Measurements from ENCODE around the gene CIZ1. TPM values are rescaled to one million over a fixed set of nuclear protein-coding genes. Genes with fewer than 3 reads are reported as not detected.
A peak's percentile ranks its signal among the peaks of the same experiment; 100 is the strongest.

The CIZ1 gene
- total and polyA plus RNA-seq, 4 donors = 36.6 to 83.7 (median 50.5) TPM

DNA sequence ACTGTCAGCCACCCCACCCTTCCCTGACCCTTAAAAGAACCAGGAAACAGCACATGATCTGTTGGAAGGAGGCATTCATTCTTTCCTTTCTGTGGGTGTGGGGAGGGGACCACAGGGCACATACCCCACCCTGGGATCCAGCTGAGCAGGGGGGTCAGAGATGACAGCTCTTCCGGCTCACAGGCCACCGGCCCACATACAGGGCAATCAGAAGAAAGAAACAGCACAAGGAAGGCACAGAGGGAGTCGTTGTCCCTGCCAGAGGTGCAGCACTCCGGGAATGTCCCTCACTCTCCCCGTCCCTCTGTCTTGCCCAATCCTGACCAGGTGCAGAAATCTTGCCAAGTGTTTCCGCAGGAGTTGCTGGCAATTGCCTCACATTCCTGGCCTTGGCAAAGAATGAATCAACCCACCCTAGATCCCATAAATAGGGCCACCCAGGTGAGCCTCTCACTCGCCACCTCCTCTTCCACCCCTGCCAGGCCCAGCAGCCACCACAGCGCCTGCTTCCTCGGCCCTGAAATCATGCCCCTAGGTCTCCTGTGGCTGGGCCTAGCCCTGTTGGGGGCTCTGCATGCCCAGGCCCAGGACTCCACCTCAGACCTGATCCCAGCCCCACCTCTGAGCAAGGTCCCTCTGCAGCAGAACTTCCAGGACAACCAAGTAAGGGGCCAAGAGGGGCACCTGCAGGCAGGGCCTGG lies 42.2 kb downstream of the CIZ1 start, which contains the start of gene LCN2:
LCN2 (plus strand) TSS at position 453 of the 701 bp plus-strand sequence; CDS start at position 526, 73 bp downstream.
- DNase-seq = peak in 2 of 3 donors; percentile 17 to 57

DNA sequence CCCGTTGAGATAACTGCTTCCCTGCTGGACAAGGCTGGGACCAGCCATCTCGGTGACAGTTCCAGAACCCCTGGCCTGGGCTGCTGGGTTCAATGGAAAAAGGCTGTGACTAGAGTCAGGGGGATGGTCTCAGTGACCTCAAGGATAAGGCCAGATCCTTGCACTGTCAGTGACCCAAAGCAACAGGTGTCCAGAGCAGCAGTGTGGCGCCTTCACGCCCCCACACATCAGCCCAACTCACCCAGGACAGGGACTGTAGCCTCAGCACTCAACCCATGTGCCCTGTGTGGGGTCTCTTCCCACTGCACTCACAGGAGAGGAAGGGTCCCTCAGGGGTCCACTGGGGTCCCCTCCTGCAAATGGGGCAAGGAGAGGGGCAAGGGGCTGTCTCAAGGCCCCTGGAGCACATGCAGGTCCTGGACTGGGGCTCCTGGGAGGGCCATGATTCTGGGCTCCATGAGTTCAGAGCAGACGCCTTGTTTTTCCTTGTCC lies 42.8 kb downstream of the CIZ1 start:
- H3K36me3 ChIP-seq (ENCODE audit: control insufficient read depth in 4 of 4, insufficient read depth in 4 of 4, low read length in 4 of 4) = no peaks in the 10 kb centered on the region
- no peak for ATAC-seq (ENCODE audit: insufficient read depth, low FRiP score)
- H3K4me1 ChIP-seq (ENCODE audit: control insufficient read depth in 5 of 5, insufficient read depth in 5 of 5, low read length in 5 of 5) = peaks cover 0 to 29% (median 7%) of the 10 kb centered on the region in 5 donors
- TF ChIP-seq, protein P1, sequence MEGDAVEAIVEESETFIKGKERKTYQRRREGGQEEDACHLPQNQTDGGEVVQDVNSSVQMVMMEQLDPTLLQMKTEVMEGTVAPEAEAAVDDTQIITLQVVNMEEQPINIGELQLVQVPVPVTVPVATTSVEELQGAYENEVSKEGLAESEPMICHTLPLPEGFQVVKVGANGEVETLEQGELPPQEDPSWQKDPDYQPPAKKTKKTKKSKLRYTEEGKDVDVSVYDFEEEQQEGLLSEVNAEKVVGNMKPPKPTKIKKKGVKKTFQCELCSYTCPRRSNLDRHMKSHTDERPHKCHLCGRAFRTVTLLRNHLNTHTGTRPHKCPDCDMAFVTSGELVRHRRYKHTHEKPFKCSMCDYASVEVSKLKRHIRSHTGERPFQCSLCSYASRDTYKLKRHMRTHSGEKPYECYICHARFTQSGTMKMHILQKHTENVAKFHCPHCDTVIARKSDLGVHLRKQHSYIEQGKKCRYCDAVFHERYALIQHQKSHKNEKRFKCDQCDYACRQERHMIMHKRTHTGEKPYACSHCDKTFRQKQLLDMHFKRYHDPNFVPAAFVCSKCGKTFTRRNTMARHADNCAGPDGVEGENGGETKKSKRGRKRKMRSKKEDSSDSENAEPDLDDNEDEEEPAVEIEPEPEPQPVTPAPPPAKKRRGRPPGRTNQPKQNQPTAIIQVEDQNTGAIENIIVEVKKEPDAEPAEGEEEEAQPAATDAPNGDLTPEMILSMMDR (IDR thresholded peaks at IDR 0.05; ENCODE audit: control extremely low read depth, extremely low read depth) = no peak
- H3K9ac ChIP-seq (ENCODE audit: insufficient read depth in 1 of 2, low read length in 2 of 2) = no peak overlapping the region
- no peaks in the 10 kb centered on the region for H3K27me3 ChIP-seq (ENCODE audit: control insufficient read depth in 3 of 3, insufficient read depth in 3 of 3, low read length in 2 of 3)
- no peak for DNase-seq
- no peak overlapping the region for H3K4me3 ChIP-seq
- 89 to 95% methylated on average over 5 of the region's 5 CpGs for WGBS, 2 donors
- H3K9me3 ChIP-seq (ENCODE audit: control insufficient read depth in 4 of 4, insufficient read depth in 3 of 4, low read length in 3 of 4) = no peaks in the 10 kb centered on the region
- H3K27ac ChIP-seq (ENCODE audit: low read depth in 1 of 2, low read length in 1 of 2) = peak overlapping the region in 1 of 2 donors; percentile 83

More for the DNA sequence above, 42.2 kb downstream of the CIZ1 start, which contains the start of gene LCN2:
- H3K4me3 ChIP-seq = no peak within 1 kb of the TSS
- H3K4me1 ChIP-seq (ENCODE audit: control insufficient read depth in 5 of 5, insufficient read depth in 5 of 5, low read length in 5 of 5) = peaks cover 0 to 29% (median 7%) of the 10 kb centered on the region in 5 donors
- H3K9me3 ChIP-seq (ENCODE audit: control insufficient read depth in 4 of 4, insufficient read depth in 3 of 4, low read length in 3 of 4) = no peaks in the 10 kb centered on the region
- H3K36me3 ChIP-seq (ENCODE audit: control insufficient read depth in 4 of 4, insufficient read depth in 4 of 4, low read length in 4 of 4) = no peaks in the 10 kb centered on the region
- TF ChIP-seq, protein P1 (IDR thresholded peaks at IDR 0.05; ENCODE audit: control extremely low read depth, extremely low read depth) = no peak
- peak within 1 kb of the TSS in 1 of 2 donors; percentile 83 for H3K27ac ChIP-seq (ENCODE audit: low read depth in 1 of 2, low read length in 1 of 2)
- peak; percentile 61 for ATAC-seq (ENCODE audit: insufficient read depth, low FRiP score)
- no peaks in the 10 kb centered on the region for H3K27me3 ChIP-seq (ENCODE audit: control insufficient read depth in 3 of 3, insufficient read depth in 3 of 3, low read length in 2 of 3)
- 50 to 61% methylated on average over 9 of the region's 9 CpGs for WGBS, 2 donors
- H3K9ac ChIP-seq (ENCODE audit: insufficient read depth in 1 of 2, low read length in 2 of 2) = no peak within 1 kb of the TSS

DNA sequence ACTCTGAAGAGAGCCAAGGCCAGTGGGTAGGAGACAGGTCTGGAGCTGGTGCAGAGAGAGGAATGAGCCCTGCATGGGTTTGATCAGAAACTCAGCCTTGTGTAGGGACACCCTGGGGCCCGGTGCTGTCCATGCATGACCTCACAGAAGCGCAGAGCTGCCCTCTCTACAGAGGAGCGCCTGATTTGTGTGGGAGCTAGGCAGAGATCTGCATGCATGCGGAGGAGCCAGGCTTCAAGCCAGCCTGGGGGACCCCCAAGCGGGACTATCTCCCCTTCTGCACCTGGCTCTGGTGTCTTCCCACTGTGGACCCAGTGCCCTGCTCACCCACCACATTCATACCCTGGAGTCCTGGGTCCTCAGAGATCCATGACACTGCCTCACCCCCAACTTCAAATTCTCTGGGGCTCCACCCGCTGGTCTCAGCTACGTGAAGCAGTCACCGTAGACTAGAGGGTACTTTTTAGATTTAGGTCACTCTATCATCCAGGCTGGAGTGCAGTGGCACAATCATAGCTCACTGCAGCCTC lies 44.7 kb downstream of the CIZ1 start:
- Histone ChIP-seq H3K27ac (ENCODE audit: low read depth in 1 of 2, low read length in 1 of 2) (no peak overlapping the region), H3K9me3 (ENCODE audit: control insufficient read depth in 4 of 4, insufficient read depth in 3 of 4, low read length in 3 of 4) (no peaks in the 10 kb centered on the region), H3K4me1 (ENCODE audit: control insufficient read depth in 5 of 5, insufficient read depth in 5 of 5, low read length in 5 of 5) (peaks cover 0 to 29% (median 7%) of the 10 kb centered on the region in 5 donors), H3K27me3 (ENCODE audit: control insufficient read depth in 3 of 3, insufficient read depth in 3 of 3, low read length in 2 of 3) (no peaks in the 10 kb centered on the region), H3K4me3 (no peak overlapping the region), H3K9ac (ENCODE audit: insufficient read depth in 1 of 2, low read length in 2 of 2) (no peak overlapping the region), H3K36me3 (ENCODE audit: control insufficient read depth in 4 of 4, insufficient read depth in 4 of 4, low read length in 4 of 4) (no peaks in the 10 kb centered on the region)
- TF ChIP-seq, protein P1 (IDR thresholded peaks at IDR 0.05; ENCODE audit: control extremely low read depth, extremely low read depth) = no peak
- ATAC-seq (ENCODE audit: insufficient read depth, low FRiP score) = no peak
- no peak for DNase-seq
- 90 to 96% methylated on average over 8 of the region's 8 CpGs for WGBS, 2 donors

Measured in lung (tissue), 12 donors.